Neural cell (in vitro differentiated cells): ENCODE data around the gene SLC2A4RG. TPM values are rescaled to one million over a fixed set of nuclear protein-coding genes. Genes with fewer than 3 reads are reported as not detected.

ENCODE experiments used
- H2AFZ ChIP-seq: fragments of 200-600, 300-800 bp; sonication (generic), shearing (Covaris generic); 2 replicates; pipeline ENCODE4 v1.6.0; 2014; ENCODE audit warnings: low read depth, mild to moderate bottlenecking, antibody characterized with exemption, low read length, moderate library complexity
- H3F3A ChIP-seq: fragments of 200-600 bp; shearing (Covaris generic); 2 replicates; pipeline ENCODE4 v1.6.1; 2016; ENCODE audit warnings: mild to moderate bottlenecking, moderate library complexity, mixed read lengths, antibody characterized with exemption, low read length; ENCODE audit not compliant: insufficient read depth, poor library complexity, severe bottlenecking
- H3K27ac ChIP-seq: fragments of 200-600, 300-800 bp; sonication (generic), shearing (Covaris generic); 2 replicates; pipeline ENCODE4 v1.5.1; 2014; ENCODE audit warnings: mild to moderate bottlenecking, low read length, moderate library complexity
- H3K27me3 ChIP-seq: fragments of 300-800, 200-600 bp; sonication (generic), shearing (Covaris generic); 2 replicates; pipeline ENCODE4 v1.6.0; 2014; ENCODE audit warnings: mild to moderate bottlenecking, low read depth, low read length, moderate library complexity; ENCODE audit not compliant: insufficient read depth
- H3K36me3 ChIP-seq: fragments of 300-800, 200-600 bp; sonication (generic), shearing (Covaris generic); 2 replicates; pipeline ENCODE4 v1.5.1; 2014; ENCODE audit warnings: mild to moderate bottlenecking, antibody characterized with exemption, low read length, moderate library complexity; ENCODE audit not compliant: insufficient read depth
- H3K4me2 ChIP-seq: fragments of 300-800, 200-600 bp; sonication (generic), shearing (Covaris generic); 2 replicates; pipeline ENCODE4 v1.6.0; 2014; ENCODE audit warnings: mild to moderate bottlenecking, low read length
- H3K4me3 ChIP-seq: fragments of 300-800, 200-600 bp; sonication (generic), shearing (Covaris generic); 2 replicates; pipeline ENCODE4 v1.5.1; 2014; ENCODE audit warnings: mild to moderate bottlenecking, low read length, moderate library complexity
- H3K79me2 ChIP-seq: fragments of 200-600 bp; shearing (Covaris generic); replicated peaks from 2 replicates; pipeline ENCODE4 v1.6.0; 2014; ENCODE audit warnings: mild to moderate bottlenecking, low read length, moderate library complexity; ENCODE audit not compliant: insufficient read depth
- H3K9ac ChIP-seq: fragments of 300-800, 200-600 bp; sonication (generic), shearing (Covaris generic); 2 replicates; pipeline ENCODE4 v1.6.1; 2016; ENCODE audit warnings: mild to moderate bottlenecking, low read length, mixed read lengths
- H3K9me2 ChIP-seq: fragments of 200-600 bp; shearing (Covaris generic); 2 replicates; pipeline ENCODE4 v1.6.1; 2016; ENCODE audit warnings: mild to moderate bottlenecking, low read length, mixed read lengths; ENCODE audit not compliant: insufficient read depth
- H3K9me3 ChIP-seq: fragments of 200-600, 300-800 bp; sonication (generic), shearing (Covaris generic); 2 replicates; pipeline ENCODE4 v1.6.1; 2016; ENCODE audit warnings: mild to moderate bottlenecking, mixed run types, low read length, moderate library complexity, mixed read lengths
- H4K20me1 ChIP-seq: fragments of 200-600 bp; shearing (Covaris generic); 2 replicates; pipeline ENCODE4 v1.6.1; 2016; ENCODE audit warnings: mild to moderate bottlenecking, mixed run types; ENCODE audit not compliant: insufficient read depth
- EP300 ChIP-seq: fragments of 450-650 bp; conservative IDR thresholded peaks from 2 replicates; pipeline ENCODE4 v1.6.1; 2014; ENCODE audit warnings: antibody characterized with exemption, mild to moderate bottlenecking, moderate library complexity; ENCODE audit not compliant: poor library complexity, severe bottlenecking
- EZH2 ChIP-seq: fragments of 200-600, 300-800 bp; shearing (Covaris generic), sonication (generic); IDR thresholded peaks from 2 replicates; pipeline ENCODE4 v1.6.1; 2014; ENCODE audit warnings: antibody characterized with exemption, low read length, borderline replicate concordance, mild to moderate bottlenecking; ENCODE audit not compliant: insufficient read depth, poor library complexity, severe bottlenecking
- MXI1 ChIP-seq: fragments of 450-650 bp; conservative IDR thresholded peaks from 2 replicates; pipeline ENCODE4 v1.6.1; 2014; ENCODE audit warnings: antibody characterized with exemption, mild to moderate bottlenecking; ENCODE audit not compliant: poor library complexity, severe bottlenecking
- POLR2AphosphoS5 ChIP-seq: IDR thresholded peaks from 2 replicates; pipeline ENCODE4 v1.6.1; 2012
- RAD21 ChIP-seq: fragments of 450-650 bp; conservative IDR thresholded peaks from 2 replicates; pipeline ENCODE4 v1.6.1; 2014; ENCODE audit warnings: antibody characterized with exemption, mild to moderate bottlenecking, moderate library complexity
- SMC3 ChIP-seq: fragments of 450-650 bp; conservative IDR thresholded peaks from 2 replicates; pipeline ENCODE4 v1.6.1; 2014; ENCODE audit warnings: antibody characterized with exemption, mild to moderate bottlenecking, moderate library complexity; ENCODE audit not compliant: poor library complexity
- TAF1 ChIP-seq: IDR thresholded peaks from 2 replicates; pipeline ENCODE4 v1.6.1; 2012; ENCODE audit warnings: low read depth
- polyA plus RNA-seq: library from polyadenylated mRNA; depleted of rRNA; stranded (reverse); fragments of >200 nt; gene quantifications from 2 replicates; pipeline ENCODE4 v1.2.3, GENCODE V29; 2014
- TF ChIP-seq, protein P1 (sequence below): fragments of 450-650 bp; IDR thresholded peaks from 2 replicates; pipeline ENCODE4 v1.5.1; 2014; ENCODE audit warnings: antibody characterized with exemption, mild to moderate bottlenecking, moderate library complexity; ENCODE audit not compliant: poor library complexity, severe bottlenecking
- TF ChIP-seq, protein P2 (sequence below): IDR thresholded peaks from 2 replicates; pipeline ENCODE4 v1.6.1; 2012; ENCODE audit warnings: borderline replicate concordance

The SLC2A4RG gene
- polyA plus RNA-seq, 1 donor from 2014 or later: 52.1 TPM

DNA sequence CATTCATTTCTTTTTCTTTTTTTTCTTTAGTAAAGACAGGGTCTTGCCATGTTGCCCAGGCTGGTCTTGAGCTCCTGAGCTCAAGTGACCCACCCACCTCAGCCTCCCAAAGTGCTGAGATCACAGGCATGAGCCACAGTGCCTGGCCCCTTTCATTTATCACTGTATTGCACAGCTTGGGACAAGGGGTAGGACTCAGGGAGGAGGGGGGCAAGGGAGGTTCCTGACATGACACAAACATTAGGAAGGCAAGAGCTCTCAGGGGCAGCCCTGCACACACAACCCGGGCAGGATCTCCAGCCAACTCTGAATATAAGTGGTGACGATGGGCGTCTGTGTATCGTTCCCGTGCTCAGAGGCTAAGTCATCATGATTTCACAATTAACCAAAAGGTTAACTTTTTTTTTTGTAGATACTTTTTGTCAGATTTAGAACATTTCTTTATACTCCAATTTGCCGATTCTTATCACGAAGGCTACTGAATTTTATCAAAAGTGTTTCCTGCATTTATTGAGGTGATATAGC is 19.9 kb downstream of the SLC2A4RG start:
- no peak overlapping the region for H3K4me2 ChIP-seq
- H3K27me3 ChIP-seq: no peaks in the 10 kb centered on the region
- H3K9me2 ChIP-seq: no peaks in the 10 kb centered on the region
- H3K9me3 ChIP-seq: no peaks in the 10 kb centered on the region
- no peaks in the 10 kb centered on the region for H3K36me3 ChIP-seq
- no peak overlapping the region for H3K27ac ChIP-seq
- no peaks in the 10 kb centered on the region for H3K79me2 ChIP-seq
- no peak overlapping the region for H3K9ac ChIP-seq
- H3F3A ChIP-seq: no peaks in the 10 kb centered on the region
- H2AFZ ChIP-seq: no peak overlapping the region
- TF ChIP-seq SMC3: no peak
- TF ChIP-seq, protein P1, sequence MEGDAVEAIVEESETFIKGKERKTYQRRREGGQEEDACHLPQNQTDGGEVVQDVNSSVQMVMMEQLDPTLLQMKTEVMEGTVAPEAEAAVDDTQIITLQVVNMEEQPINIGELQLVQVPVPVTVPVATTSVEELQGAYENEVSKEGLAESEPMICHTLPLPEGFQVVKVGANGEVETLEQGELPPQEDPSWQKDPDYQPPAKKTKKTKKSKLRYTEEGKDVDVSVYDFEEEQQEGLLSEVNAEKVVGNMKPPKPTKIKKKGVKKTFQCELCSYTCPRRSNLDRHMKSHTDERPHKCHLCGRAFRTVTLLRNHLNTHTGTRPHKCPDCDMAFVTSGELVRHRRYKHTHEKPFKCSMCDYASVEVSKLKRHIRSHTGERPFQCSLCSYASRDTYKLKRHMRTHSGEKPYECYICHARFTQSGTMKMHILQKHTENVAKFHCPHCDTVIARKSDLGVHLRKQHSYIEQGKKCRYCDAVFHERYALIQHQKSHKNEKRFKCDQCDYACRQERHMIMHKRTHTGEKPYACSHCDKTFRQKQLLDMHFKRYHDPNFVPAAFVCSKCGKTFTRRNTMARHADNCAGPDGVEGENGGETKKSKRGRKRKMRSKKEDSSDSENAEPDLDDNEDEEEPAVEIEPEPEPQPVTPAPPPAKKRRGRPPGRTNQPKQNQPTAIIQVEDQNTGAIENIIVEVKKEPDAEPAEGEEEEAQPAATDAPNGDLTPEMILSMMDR: no peak
- TF ChIP-seq, protein P2, sequence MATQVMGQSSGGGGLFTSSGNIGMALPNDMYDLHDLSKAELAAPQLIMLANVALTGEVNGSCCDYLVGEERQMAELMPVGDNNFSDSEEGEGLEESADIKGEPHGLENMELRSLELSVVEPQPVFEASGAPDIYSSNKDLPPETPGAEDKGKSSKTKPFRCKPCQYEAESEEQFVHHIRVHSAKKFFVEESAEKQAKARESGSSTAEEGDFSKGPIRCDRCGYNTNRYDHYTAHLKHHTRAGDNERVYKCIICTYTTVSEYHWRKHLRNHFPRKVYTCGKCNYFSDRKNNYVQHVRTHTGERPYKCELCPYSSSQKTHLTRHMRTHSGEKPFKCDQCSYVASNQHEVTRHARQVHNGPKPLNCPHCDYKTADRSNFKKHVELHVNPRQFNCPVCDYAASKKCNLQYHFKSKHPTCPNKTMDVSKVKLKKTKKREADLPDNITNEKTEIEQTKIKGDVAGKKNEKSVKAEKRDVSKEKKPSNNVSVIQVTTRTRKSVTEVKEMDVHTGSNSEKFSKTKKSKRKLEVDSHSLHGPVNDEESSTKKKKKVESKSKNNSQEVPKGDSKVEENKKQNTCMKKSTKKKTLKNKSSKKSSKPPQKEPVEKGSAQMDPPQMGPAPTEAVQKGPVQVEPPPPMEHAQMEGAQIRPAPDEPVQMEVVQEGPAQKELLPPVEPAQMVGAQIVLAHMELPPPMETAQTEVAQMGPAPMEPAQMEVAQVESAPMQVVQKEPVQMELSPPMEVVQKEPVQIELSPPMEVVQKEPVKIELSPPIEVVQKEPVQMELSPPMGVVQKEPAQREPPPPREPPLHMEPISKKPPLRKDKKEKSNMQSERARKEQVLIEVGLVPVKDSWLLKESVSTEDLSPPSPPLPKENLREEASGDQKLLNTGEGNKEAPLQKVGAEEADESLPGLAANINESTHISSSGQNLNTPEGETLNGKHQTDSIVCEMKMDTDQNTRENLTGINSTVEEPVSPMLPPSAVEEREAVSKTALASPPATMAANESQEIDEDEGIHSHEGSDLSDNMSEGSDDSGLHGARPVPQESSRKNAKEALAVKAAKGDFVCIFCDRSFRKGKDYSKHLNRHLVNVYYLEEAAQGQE: no peak
- TF ChIP-seq RAD21: no peak
- TF ChIP-seq TAF1: no peak
- no peak for TF ChIP-seq POLR2AphosphoS5
- no peak for TF ChIP-seq MXI1
- TF ChIP-seq EP300: no peak
- no peak for TF ChIP-seq EZH2
- no peak overlapping the region for H3K4me3 ChIP-seq
- H4K20me1 ChIP-seq: no peaks in the 10 kb centered on the region

DNA sequence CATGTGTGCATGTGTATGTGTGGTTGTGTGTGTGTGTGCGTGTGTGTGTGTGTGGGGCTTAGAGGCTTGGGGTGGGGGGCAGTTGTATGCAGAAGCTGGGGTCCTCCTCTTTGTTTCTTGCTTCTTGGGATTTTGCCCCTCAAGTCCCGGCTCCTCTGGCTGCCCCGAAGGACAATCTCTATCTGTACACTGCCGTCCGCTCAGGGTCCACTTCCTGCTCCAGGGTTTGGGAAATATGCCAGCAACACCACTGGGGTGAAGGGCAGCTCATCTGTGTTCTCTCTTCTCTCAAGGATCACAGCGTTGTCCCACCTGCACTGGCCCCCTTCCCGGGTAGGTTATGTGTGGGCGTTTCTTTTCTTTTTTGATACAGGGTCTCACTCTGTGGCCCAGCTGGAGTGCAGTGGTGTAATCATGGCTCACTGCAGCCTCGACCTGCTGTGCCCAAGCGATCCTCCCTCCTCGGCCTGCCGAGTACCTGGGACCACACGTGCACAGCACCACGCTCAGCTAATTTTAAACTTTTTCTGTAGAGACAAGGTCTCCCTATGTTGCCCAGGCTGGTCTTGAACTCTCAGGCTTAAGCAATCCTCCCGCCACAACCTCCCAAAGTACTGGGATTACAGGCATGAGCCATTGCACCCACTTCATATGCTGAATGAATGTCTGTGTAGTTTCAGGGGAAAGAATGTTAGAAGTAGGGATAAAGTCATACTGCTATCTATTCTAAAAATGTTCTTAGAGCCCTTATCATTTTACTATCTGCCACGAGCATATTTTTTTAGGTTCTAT is 25.7 kb downstream of the SLC2A4RG start:
- Histone ChIP-seq H3F3A (no peaks in the 10 kb centered on the region), H3K9ac (no peak overlapping the region), H2AFZ (no peak overlapping the region), H3K4me2 (no peak overlapping the region), H3K27ac (no peak overlapping the region), H3K79me2 (no peaks in the 10 kb centered on the region), H3K36me3 (no peaks in the 10 kb centered on the region), H3K9me2 (no peaks in the 10 kb centered on the region), H3K4me3 (no peak overlapping the region), H4K20me1 (no peaks in the 10 kb centered on the region), H3K27me3 (no peaks in the 10 kb centered on the region), H3K9me3 (no peaks in the 10 kb centered on the region)
- TF ChIP-seq POLR2AphosphoS5: no peak
- no peak for TF ChIP-seq EP300
- TF ChIP-seq, protein P2: no peak
- TF ChIP-seq, protein P1: no peak
- TF ChIP-seq SMC3: no peak
- TF ChIP-seq RAD21: no peak
- no peak for TF ChIP-seq TAF1
- no peak for TF ChIP-seq MXI1
- no peak for TF ChIP-seq EZH2
